Natural killer cell treated with Interleukin-12 subunit alpha and Interleukin-12 subunit beta and Interleukin-15 and Interleukin-18, amount 100 ng/mL, for 72 hours (primary cell): Measurements from ENCODE around the gene SLC5A1. TPM values are rescaled to one million over a fixed set of nuclear protein-coding genes. Genes with fewer than 3 reads are reported as not detected.

Experiments
- ATAC-seq, 2 donors: fragments of 150-1000 bp; cut with Tn5 transposase in 1 of 2; sonication (Bioruptor Pico), chemical (Tn5 transposase) in 1 of 2; 2 replicates each; pipeline ENCODE4 v1.10.0; 2021
- DNase-seq: peaks from one replicate; pipeline ENCODE4 v3.0.0; 2022; ENCODE audit warnings: low spot score
- H3K27ac Mint-ChIP-seq, 2 donors: 1 replicate in 1 of 2; 2 replicates in 1 of 2; pipeline ENCODE4 v1.8.0; 2022; ENCODE audit warnings: mixed read lengths in 2 of 2, mild to moderate bottlenecking in 1 of 2, moderate library complexity in 1 of 2
- H3K27me3 Mint-ChIP-seq, 2 donors: 1 replicate in 1 of 2; 2 replicates in 1 of 2; pipeline ENCODE4 v1.8.0; 2022; ENCODE audit warnings: mixed read lengths in 2 of 2
- H3K36me3 Mint-ChIP-seq: one replicate; pipeline ENCODE4 v1.8.0; 2022; ENCODE audit warnings: mixed read lengths
- H3K4me1 Mint-ChIP-seq, 2 donors: 1 replicate in 1 of 2; 2 replicates in 1 of 2; pipeline ENCODE4 v1.8.0; 2022; ENCODE audit warnings: low read depth in 2 of 2, mixed read lengths in 2 of 2, mild to moderate bottlenecking in 1 of 2
- H3K4me3 Mint-ChIP-seq: one replicate; pipeline ENCODE4 v1.8.0; 2022; ENCODE audit warnings: mixed read lengths
- H3K9me3 Mint-ChIP-seq: 2 replicates; pipeline ENCODE4 v1.8.0; 2022; ENCODE audit warnings: mixed read lengths
- total RNA-seq, 2 donors: library from RNA; stranded (reverse); gene quantifications; one replicate each; pipeline ENCODE4 v1.2.3, GENCODE V29; 2022

Gene SLC5A1
- total RNA-seq, result not detected

DNA sequence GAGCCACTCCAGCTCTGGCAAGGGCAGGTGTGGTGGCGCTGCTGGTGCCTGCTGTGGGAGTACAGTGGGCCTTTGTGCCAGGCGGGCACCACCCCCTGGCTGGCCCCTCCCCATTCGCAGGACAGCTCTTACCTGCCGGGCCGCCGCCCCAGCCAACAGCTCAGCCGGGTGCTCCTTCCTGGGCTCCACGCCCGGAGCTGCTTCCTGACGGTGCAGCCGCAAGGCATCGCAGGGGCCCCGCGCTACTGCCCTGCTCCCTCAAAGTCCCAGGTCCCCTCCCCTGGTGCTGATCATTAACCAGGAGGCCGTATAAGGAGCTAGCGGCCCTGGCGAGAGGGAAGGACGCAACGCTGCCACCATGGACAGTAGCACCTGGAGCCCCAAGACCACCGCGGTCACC, at the start of gene SLC5A1:
TSS of gene SLC5A1 (plus strand) at position 338 of the 400 bp plus-strand sequence. CDS start at position 359, 21 bp downstream.
- peaks cover 55 to 71% of the 10 kb centered on the region in 2 donors for H3K27me3 Mint-ChIP-seq
- H3K9me3 Mint-ChIP-seq, result no peaks in the 10 kb centered on the region
- H3K4me3 Mint-ChIP-seq, result no peak within 1 kb of the TSS
- ATAC-seq, result peak in 1 of 2 donors; percentile 30
- H3K4me1 Mint-ChIP-seq, result no peaks in the 10 kb centered on the region
- H3K27ac Mint-ChIP-seq, result no peak within 1 kb of the TSS
- no peaks in the 10 kb centered on the region for H3K36me3 Mint-ChIP-seq
- no peak for DNase-seq

GRCh38 chr22:31995046-31995445, 48.0 kb upstream of the SLC5A1 start:
- no peaks in the 10 kb centered on the region for H3K36me3 Mint-ChIP-seq
- no peaks in the 10 kb centered on the region for H3K4me1 Mint-ChIP-seq
- no peak overlapping the region for H3K4me3 Mint-ChIP-seq
- peaks cover 17 to 20% of the 10 kb centered on the region in 2 donors for H3K27me3 Mint-ChIP-seq
- H3K9me3 Mint-ChIP-seq, result no peaks in the 10 kb centered on the region
- H3K27ac Mint-ChIP-seq, result no peak overlapping the region
- ATAC-seq (no peak), DNase-seq (no peak)

DNA sequence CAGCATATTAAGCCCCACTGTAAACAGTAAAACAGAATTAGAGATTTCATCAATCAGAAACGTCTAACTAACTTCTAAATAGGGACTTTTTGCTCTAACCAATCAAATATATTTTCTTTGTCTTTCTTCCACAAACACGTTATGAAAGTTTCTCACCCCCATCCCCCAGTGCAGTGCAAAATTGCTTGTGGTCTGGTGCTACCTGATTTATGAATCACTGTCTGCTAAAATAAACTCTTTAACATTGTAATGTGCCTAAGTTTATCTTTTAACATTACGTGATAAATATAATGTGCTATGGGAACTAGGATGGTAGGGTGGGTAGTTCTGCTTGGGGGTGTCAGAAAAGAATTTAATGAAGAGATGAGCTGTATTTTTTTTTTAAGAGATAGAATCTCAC, 47.3 kb upstream of the SLC5A1 start:
- no peak overlapping the region for H3K4me3 Mint-ChIP-seq
- H3K4me1 Mint-ChIP-seq, result no peaks in the 10 kb centered on the region
- no peaks in the 10 kb centered on the region for H3K36me3 Mint-ChIP-seq
- ATAC-seq (no peak), DNase-seq (no peak)
- no peaks in the 10 kb centered on the region for H3K9me3 Mint-ChIP-seq
- H3K27ac Mint-ChIP-seq, result no peak overlapping the region
- peaks cover 17 to 28% of the 10 kb centered on the region in 2 donors for H3K27me3 Mint-ChIP-seq

- no peaks in the 10 kb centered on the region for H3K4me1 Mint-ChIP-seq
- no peaks in the 10 kb centered on the region for H3K9me3 Mint-ChIP-seq
- H3K4me3 Mint-ChIP-seq, result no peak overlapping the region
- H3K27ac Mint-ChIP-seq, result no peak overlapping the region
- DNase-seq (no peak), ATAC-seq (no peak)
- H3K36me3 Mint-ChIP-seq, result no peaks in the 10 kb centered on the region
- peaks cover 20 to 33% of the 10 kb centered on the region in 2 donors for H3K27me3 Mint-ChIP-seq
Observed at GRCh38 chr22:31998784-31999385, 44.2 kb upstream of the SLC5A1 start.

DNA sequence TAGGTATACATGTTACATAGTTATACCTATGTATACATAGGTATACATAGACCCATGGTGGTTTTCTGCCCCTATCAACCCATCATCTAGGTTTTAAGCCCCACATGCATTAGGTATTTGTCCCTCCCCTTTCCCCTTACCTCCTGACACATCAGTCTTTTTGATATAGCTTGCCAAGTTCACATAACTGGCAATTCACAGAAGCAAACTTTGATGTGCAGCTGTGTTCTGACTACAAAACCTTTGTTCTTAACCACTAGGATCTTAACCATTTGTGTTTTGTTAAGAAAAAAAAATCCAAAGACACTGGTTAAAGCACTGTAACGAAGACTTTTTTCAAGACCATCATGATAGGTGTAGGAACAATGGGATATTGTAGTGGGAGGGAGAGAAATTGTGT, 42.9 kb upstream of the SLC5A1 start:
- Mint-ChIP-seq H3K4me1 (no peaks in the 10 kb centered on the region), H3K36me3 (no peaks in the 10 kb centered on the region), H3K9me3 (no peaks in the 10 kb centered on the region), H3K4me3 (no peak overlapping the region), H3K27me3 (peaks cover 23 to 29% of the 10 kb centered on the region in 2 donors), H3K27ac (no peak overlapping the region)
- ATAC-seq (no peak), DNase-seq (no peak)

DNA sequence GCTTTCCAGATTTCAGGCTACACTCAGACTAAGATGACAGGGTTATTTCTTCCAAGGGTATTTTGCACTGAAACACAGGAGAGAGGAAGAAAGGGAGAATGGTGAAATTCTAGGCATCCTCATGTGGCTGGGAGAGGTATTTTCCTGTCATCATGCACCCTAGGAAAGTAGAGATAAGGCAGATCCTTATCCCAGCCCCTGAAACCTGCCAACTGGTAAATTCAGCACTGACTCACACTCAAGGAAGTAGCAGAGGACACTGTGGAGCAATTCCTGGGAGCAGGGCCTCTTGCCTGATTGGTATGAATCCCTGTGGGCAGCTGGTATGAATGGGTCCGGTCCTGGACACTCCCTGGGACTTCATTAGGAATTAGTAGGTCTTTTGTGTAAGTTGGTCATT, 37.6 kb upstream of the SLC5A1 start:
- no peaks in the 10 kb centered on the region for H3K4me1 Mint-ChIP-seq
- no peak for ATAC-seq
- H3K36me3 Mint-ChIP-seq, result no peaks in the 10 kb centered on the region
- no peak for DNase-seq
- H3K9me3 Mint-ChIP-seq, result no peaks in the 10 kb centered on the region
- peaks cover 18 to 19% of the 10 kb centered on the region in 2 donors for H3K27me3 Mint-ChIP-seq
- no peak overlapping the region for H3K27ac Mint-ChIP-seq
- no peak overlapping the region for H3K4me3 Mint-ChIP-seq

DNA sequence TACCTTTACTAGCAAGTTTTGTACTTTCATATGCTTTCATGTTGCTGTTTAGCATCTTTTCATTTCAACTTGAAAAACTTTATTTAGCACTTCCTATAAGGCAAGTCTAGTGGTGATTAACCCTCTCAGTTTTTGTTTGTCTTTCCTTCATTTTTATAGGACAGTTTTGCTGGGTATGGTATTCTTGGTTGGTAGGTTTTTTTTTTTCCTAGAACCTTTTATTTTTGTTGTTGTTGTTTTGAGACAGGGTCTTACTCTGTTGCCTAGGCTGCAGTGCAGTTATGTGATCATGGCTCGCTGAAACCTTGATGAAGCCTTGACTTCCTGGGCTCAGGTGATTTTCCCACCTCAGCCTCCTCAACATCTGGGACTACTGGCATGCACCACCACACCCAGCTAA, 29.9 kb upstream of the SLC5A1 start:
- Mint-ChIP-seq H3K4me1 (no peaks in the 10 kb centered on the region), H3K9me3 (peaks cover 6% of the 10 kb centered on the region), H3K4me3 (no peak overlapping the region), H3K27me3 (peaks cover 9 to 27% of the 10 kb centered on the region in 2 donors), H3K36me3 (peaks cover 15% of the 10 kb centered on the region), H3K27ac (no peak overlapping the region)
- no peak for DNase-seq
- ATAC-seq, result no peak

GRCh38 chr22:32016081-32016480, 27.0 kb upstream of the SLC5A1 start:
- Mint-ChIP-seq H3K4me3 (no peak overlapping the region), H3K4me1 (no peaks in the 10 kb centered on the region), H3K36me3 (peaks cover 15% of the 10 kb centered on the region), H3K27ac (no peak overlapping the region), H3K27me3 (peaks cover 14 to 38% of the 10 kb centered on the region in 2 donors), H3K9me3 (peaks cover 6% of the 10 kb centered on the region)
- ATAC-seq, result no peak
- no peak for DNase-seq

DNA sequence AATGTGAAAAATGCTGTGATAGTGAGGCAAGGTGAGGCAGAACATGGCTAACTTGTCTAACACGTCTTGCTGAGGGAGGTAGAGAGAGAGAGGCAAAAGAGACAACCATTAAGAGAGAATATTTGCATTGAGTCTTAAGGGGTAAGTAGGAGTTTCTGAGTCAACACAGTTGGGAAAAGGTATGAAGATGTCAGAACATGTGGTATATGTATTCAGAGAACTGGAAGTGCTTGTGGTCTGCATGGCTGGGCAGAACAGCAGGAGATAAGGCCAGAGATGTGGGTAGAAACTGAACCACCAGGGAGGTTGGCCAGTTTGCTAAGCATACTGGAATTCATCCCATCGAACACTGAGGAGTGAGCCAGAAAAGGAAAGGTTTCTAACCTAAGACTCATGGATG, 25.0 kb upstream of the SLC5A1 start:
- H3K36me3 Mint-ChIP-seq, result peaks cover 8% of the 10 kb centered on the region
- H3K9me3 Mint-ChIP-seq, result no peaks in the 10 kb centered on the region
- no peaks in the 10 kb centered on the region for H3K4me1 Mint-ChIP-seq
- no peak for DNase-seq
- ATAC-seq, result no peak
- H3K4me3 Mint-ChIP-seq, result no peak overlapping the region
- H3K27ac Mint-ChIP-seq, result no peak overlapping the region
- H3K27me3 Mint-ChIP-seq, result peaks cover 12 to 37% of the 10 kb centered on the region in 2 donors

DNA sequence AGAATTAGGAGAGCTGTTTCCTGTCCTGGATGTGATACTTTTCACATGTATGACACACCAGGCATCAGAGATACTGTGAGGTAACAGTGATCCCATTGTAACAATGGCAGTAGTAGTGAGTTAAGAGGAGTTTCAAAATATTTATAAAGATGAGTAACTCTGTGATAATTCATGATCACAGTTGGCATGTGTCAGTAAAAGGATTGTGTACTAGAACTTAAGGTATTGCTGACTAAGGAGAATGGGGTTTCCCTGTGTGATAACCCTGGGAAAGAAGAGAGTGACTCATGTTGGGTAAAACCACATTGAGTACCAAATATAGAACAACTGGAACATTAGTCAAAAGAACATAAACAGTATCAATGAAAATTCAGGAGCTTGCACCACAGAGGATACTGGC, 22.9 kb upstream of the SLC5A1 start:
- no peaks in the 10 kb centered on the region for H3K36me3 Mint-ChIP-seq
- peaks cover 15 to 42% of the 10 kb centered on the region in 2 donors for H3K27me3 Mint-ChIP-seq
- DNase-seq, result no peak
- H3K4me3 Mint-ChIP-seq, result no peak overlapping the region
- H3K4me1 Mint-ChIP-seq, result no peaks in the 10 kb centered on the region
- ATAC-seq, result no peak
- no peaks in the 10 kb centered on the region for H3K9me3 Mint-ChIP-seq
- H3K27ac Mint-ChIP-seq, result no peak overlapping the region

- no peaks in the 10 kb centered on the region for H3K4me1 Mint-ChIP-seq
- no peak overlapping the region for H3K27ac Mint-ChIP-seq
- no peaks in the 10 kb centered on the region for H3K9me3 Mint-ChIP-seq
- no peaks in the 10 kb centered on the region for H3K36me3 Mint-ChIP-seq
- peaks cover 20 to 48% of the 10 kb centered on the region in 2 donors for H3K27me3 Mint-ChIP-seq
- DNase-seq (no peak), ATAC-seq (no peak)
- H3K4me3 Mint-ChIP-seq, result no peak overlapping the region
Observed at GRCh38 chr22:32021716-32022115, 21.3 kb upstream of the SLC5A1 start.

DNA sequence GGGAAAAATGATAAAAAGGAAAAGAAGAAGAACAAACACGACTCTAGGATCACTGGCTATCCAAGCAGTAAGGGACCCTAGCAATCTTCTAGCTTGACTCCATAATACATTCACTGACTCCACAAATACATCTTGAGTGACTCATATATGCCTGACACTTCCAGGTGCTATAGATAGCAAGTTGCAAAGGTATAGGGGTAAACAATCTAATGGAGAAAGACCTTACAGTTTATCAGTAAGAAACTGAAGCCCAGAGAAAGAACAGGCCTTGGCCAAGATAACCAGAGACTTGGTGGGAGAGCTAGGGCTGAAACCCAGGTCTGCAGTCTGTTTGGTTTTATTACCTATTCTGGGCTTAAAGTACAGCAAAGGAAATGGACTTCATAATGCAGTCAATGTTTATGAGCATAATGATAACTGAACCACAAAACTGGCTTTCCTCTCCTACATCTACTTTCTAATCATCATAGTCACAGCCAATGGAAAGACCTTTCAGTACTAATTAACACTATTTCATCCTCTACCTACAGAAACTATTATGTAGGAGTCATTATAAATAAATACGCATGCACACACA, 19.7 kb upstream of the SLC5A1 start:
- Mint-ChIP-seq H3K27ac (no peak overlapping the region), H3K27me3 (peaks cover 22 to 35% of the 10 kb centered on the region in 2 donors), H3K36me3 (no peaks in the 10 kb centered on the region), H3K4me1 (no peaks in the 10 kb centered on the region), H3K9me3 (no peaks in the 10 kb centered on the region), H3K4me3 (no peak overlapping the region)
- ATAC-seq (no peak), DNase-seq (no peak)

GRCh38 chr22:32024796-32025195, 18.3 kb upstream of the SLC5A1 start:
- DNase-seq (no peak), ATAC-seq (no peak)
- H3K27ac Mint-ChIP-seq, result no peak overlapping the region
- H3K27me3 Mint-ChIP-seq, result peaks cover 25 to 39% of the 10 kb centered on the region in 2 donors
- no peaks in the 10 kb centered on the region for H3K4me1 Mint-ChIP-seq
- H3K4me3 Mint-ChIP-seq, result no peak overlapping the region
- H3K9me3 Mint-ChIP-seq, result no peaks in the 10 kb centered on the region
- no peaks in the 10 kb centered on the region for H3K36me3 Mint-ChIP-seq

GRCh38 chr22:32030518-32031247, 12.4 kb upstream of the SLC5A1 start:
- DNase-seq (no peak), ATAC-seq (no peak)
- Mint-ChIP-seq H3K36me3 (no peaks in the 10 kb centered on the region), H3K27ac (no peak overlapping the region), H3K9me3 (no peaks in the 10 kb centered on the region), H3K4me3 (no peak overlapping the region), H3K4me1 (no peaks in the 10 kb centered on the region), H3K27me3 (peaks cover 14 to 25% of the 10 kb centered on the region in 2 donors)
